DND-41 (cell line): Measurements from ENCODE around the gene CCDC73.

ENCODE experiments used
- CTCF ChIP-seq: IDR thresholded peaks from 2 replicates; pipeline ENCODE4 v1.5.1; 2012; ENCODE audit warnings: borderline replicate concordance, low read length, moderate library complexity, mild to moderate bottlenecking; ENCODE audit not compliant: poor library complexity, severe bottlenecking; ENCODE audit errors: extremely low read depth
- EZH2 ChIP-seq: IDR thresholded peaks from 3 replicates; pipeline ENCODE4 v1.6.1; 2012; ENCODE audit warnings: borderline replicate concordance, low read depth, mild to moderate bottlenecking, moderate library complexity, low read length, inconsistent platforms; ENCODE audit not compliant: severe bottlenecking

GRCh38 chr11:32606220-32606619, 188.2 kb downstream of the CCDC73 start:
- TF ChIP-seq CTCF (no peak), EZH2 (no peak)
